K562 (cell line): Measurements from ENCODE around the gene PHOX2A. TPM values are rescaled to one million over a fixed set of nuclear protein-coding genes. Genes with fewer than 3 reads are reported as not detected.
"Not testable (repeated sequence)": the region's sequence is repeated elsewhere in the genome, so short reads cannot be mapped to it uniquely, and the experiment has no call there.

Experiments
- ATAC-seq: fragments of 200-7000 bp; cut with Tn5 transposase; 3 replicates; pipeline ENCODE4 v1.9.1; 2020; ENCODE audit warnings: moderate library complexity
- BruUV-seq: library from RNA; stranded (reverse); fragments of 400-500 nt; replicated peaks from 2 replicates; lab custom pipeline; 2021; lab: Mats Ljungman, UMichigan
- CTCF ChIA-PET: fragments of 300-600 bp; formaldehyde crosslinking; extraction: SDS; loops from one replicate; lab custom pipeline; 2021; ENCODE audit warnings: low intra/inter-chr PET ratio; lab: Yijun Ruan, JAX
- POLR2A ChIA-PET: fragments of 300-600, 350-650 bp; sonication (Branson Sonifier 250); formaldehyde crosslinking; extraction: SDS; loops from one replicate; lab custom pipeline; 2021; ENCODE audit warnings: antibody characterized with exemption, inconsistent platforms; lab: Yijun Ruan, JAX
- DNase-seq, 4 experiments: peaks; one replicate each; pipeline versions ENCODE4 v3.0.0 to v3.0.0-alpha.2; 2011 to 2018; ENCODE audit warnings: low spot score in 3 of 4, mixed read lengths in 3 of 4; ENCODE audit errors: extremely low read depth in 1 of 4
- FAIRE-seq: peaks from 2 replicates; lab custom pipeline; 2011; peaks lifted over from hg19 to GRCh38; lab: Jason Lieb, UNC
- H2AFZ ChIP-seq: 2 replicates; pipeline ENCODE4 v1.6.0; 2011; ENCODE audit warnings: low read depth, low read length, control low read depth, inconsistent platforms
- H3K27ac ChIP-seq: fragments of 200-600 bp; 3 replicates; pipeline ENCODE4 v1.8.0; 2011; ENCODE audit warnings: low read depth, mild to moderate bottlenecking, control low read depth, inconsistent platforms, low read length, moderate library complexity, mixed read lengths; ENCODE audit errors: extremely low read depth
- H3K27me3 ChIP-seq, 2 experiments: fragments of 300-600 bp in 1 of 2; 2 replicates in 1 of 2; 3 replicates in 1 of 2; pipeline versions ENCODE4 v1.6.0 to v1.8.0; 2011; ENCODE audit warnings: inconsistent platforms in 2 of 2, low read length in 2 of 2, mild to moderate bottlenecking in 1 of 2, mixed read lengths in 1 of 2, moderate library complexity in 1 of 2; ENCODE audit not compliant: control insufficient read depth in 2 of 2, insufficient read depth in 2 of 2
- H3K36me3 ChIP-seq: fragments of 300-600 bp; 3 replicates; pipeline ENCODE4 v1.8.0; 2011; ENCODE audit warnings: mild to moderate bottlenecking, low read length, inconsistent platforms; ENCODE audit not compliant: control insufficient read depth, insufficient read depth
- H3K4me1 ChIP-seq, 2 experiments: fragments of 200-600 bp in 1 of 2; replicated peaks in 1 of 2; 2 replicates in 1 of 2; 3 replicates in 1 of 2; pipeline versions ENCODE4 v1.5.1 to v1.8.0; 2011; ENCODE audit warnings: inconsistent platforms in 2 of 2, low read length in 2 of 2, mild to moderate bottlenecking in 1 of 2, mixed read lengths in 1 of 2, moderate library complexity in 1 of 2; ENCODE audit not compliant: control insufficient read depth in 2 of 2, insufficient read depth in 2 of 2
- H3K4me2 ChIP-seq: 2 replicates; pipeline ENCODE4 v1.6.1; 2011; ENCODE audit warnings: low read length, control low read depth, inconsistent platforms, mixed read lengths; ENCODE audit not compliant: insufficient read depth
- H3K4me3 ChIP-seq: fragments of 200-600 bp; sonication (generic), shearing (Covaris generic); 2 replicates; pipeline ENCODE4 v1.5.1; 2016; ENCODE audit warnings: control low read depth, inconsistent platforms
- H3K79me2 ChIP-seq: fragments of 200-600 bp; 3 replicates; pipeline ENCODE4 v1.8.0; 2011; ENCODE audit warnings: low read length, inconsistent platforms; ENCODE audit not compliant: control insufficient read depth, insufficient read depth
- H3K9ac ChIP-seq, 2 experiments: 2 replicates each; pipeline versions ENCODE4 v1.6.0 to v1.6.1; 2011; ENCODE audit warnings: low read depth in 2 of 2, low read length in 2 of 2, control low read depth in 1 of 2, inconsistent platforms in 1 of 2, mild to moderate bottlenecking in 1 of 2, mixed read lengths in 1 of 2; ENCODE audit not compliant: insufficient read depth in 1 of 2
- H3K9me1 ChIP-seq: one replicate; pipeline ENCODE4 v1.6.0; 2011; ENCODE audit warnings: inconsistent platforms, mild to moderate bottlenecking, low read length, moderate library complexity; ENCODE audit not compliant: control insufficient read depth, insufficient read depth
- H3K9me3 ChIP-seq: replicated peaks from 2 replicates; pipeline ENCODE4 v1.5.1; 2011; ENCODE audit warnings: low read depth, low read length, inconsistent platforms; ENCODE audit not compliant: control insufficient read depth, insufficient read depth
- H4K20me1 ChIP-seq: replicated peaks from 2 replicates; pipeline ENCODE4 v1.6.1; 2011; ENCODE audit warnings: low read length, inconsistent platforms, mixed read lengths; ENCODE audit not compliant: control insufficient read depth, insufficient read depth
- ARHGAP35 ChIP-seq: fragments of 450-650 bp; IDR thresholded peaks from 2 replicates; pipeline ENCODE4 v1.6.1; 2018; ENCODE audit not compliant: partially characterized antibody
- HDAC3 ChIP-seq: fragments of 450-650 bp; IDR thresholded peaks from 2 replicates; pipeline ENCODE4 v1.6.1; 2018; ENCODE audit warnings: borderline replicate concordance, mild to moderate bottlenecking, moderate library complexity; ENCODE audit not compliant: partially characterized antibody
- HMG20B ChIP-seq: fragments of 250-450 bp; sonication (Bioruptor Pico); IDR thresholded peaks from 2 replicates; pipeline ENCODE4 v1.5.0; 2021; ENCODE audit warnings: mild to moderate bottlenecking
- POLR2H ChIP-seq: IDR thresholded peaks from 2 replicates; pipeline ENCODE4 v1.6.1; 2016; ENCODE audit warnings: missing genetic modification characterization, low read depth, mild to moderate bottlenecking, control low read depth, missing compliant biosample characterization, moderate library complexity
- POU5F1 ChIP-seq: fragments of 150-350 bp; IDR thresholded peaks from 2 replicates; pipeline ENCODE4 v1.6.1; 2014; ENCODE audit warnings: borderline replicate concordance, low read length, low read depth, mild to moderate bottlenecking; ENCODE audit not compliant: partially characterized antibody
- SAFB ChIP-seq: fragments of 200-400 bp; formaldehyde crosslinking; IDR thresholded peaks from 2 replicates; pipeline ENCODE4 v1.6.1; 2017; ENCODE audit warnings: low read depth, low read length, borderline replicate concordance
- SIN3B ChIP-seq: fragments of 450-650 bp; IDR thresholded peaks from 2 replicates; pipeline ENCODE4 v1.6.1; 2017; ENCODE audit warnings: low read depth, mild to moderate bottlenecking, moderate library complexity
- SLC30A9 ChIP-seq: fragments of 250-450 bp; sonication (Bioruptor Pico); IDR thresholded peaks from 2 replicates; pipeline ENCODE4 v1.8.0; 2022; ENCODE audit warnings: mild to moderate bottlenecking, moderate library complexity
- SNRNP70 ChIP-seq: fragments of 200-400 bp; formaldehyde crosslinking; optimal IDR thresholded peaks from 2 replicates; pipeline ENCODE3; 2017; ENCODE audit warnings: low read depth, low read length
- ZNF551 ChIP-seq: fragments of 250-450 bp; sonication (Bioruptor Pico); IDR thresholded peaks from 2 replicates; pipeline ENCODE4 v1.5.0; 2021; ENCODE audit warnings: mild to moderate bottlenecking, moderate library complexity
- ZNF785 ChIP-seq: fragments of 250-450 bp; sonication (Bioruptor Pico); IDR thresholded peaks from 2 replicates; pipeline ENCODE4 v1.4.0; 2020; ENCODE audit warnings: mild to moderate bottlenecking
- WGBS: fragments of 100-300 bp; shearing (Covaris generic); methylation state at CpG from one replicate; pipeline ENCODE4 v1.1.6; 2016; ENCODE audit warnings: low coverage, mixed read lengths; ENCODE audit not compliant: insufficient coverage; ENCODE audit errors: missing lambda C conversion rate; 5-methylcytosine and 5-hydroxymethylcytosine counted together
- in situ Hi-C: fragments of 300-500 bp; cut with MboI; formaldehyde crosslinking; loops from 4 replicates; pipeline ENCODE4 v1.15.0; 2018; ENCODE audit warnings: inconsistent platforms, mixed read lengths
- intact Hi-C: fragments of 100-400 bp; cut with micrococcal nuclease; formaldehyde crosslinking; loops from 2 replicates; pipeline ENCODE4 v1.14.2; 2022
- polyA plus RNA-seq, 8 experiments: library from polyadenylated mRNA; depleted of rRNA in 4 of 8; stranded (reverse) in 5 of 8; unstranded in 3 of 8; fragments of >200 nt; fragmentation: Nextera tagmentation in 2 of 8; fragmentation: Illumina TruSeq in 1 of 8; extraction: Ambion mirVana in 2 of 8; extraction: Trizol in 1 of 8; gene quantifications; 2 replicates each; pipeline versions ENCODE4 v1.2.1 to v1.2.3, GENCODE V29; 2011 to 2014; ENCODE audit warnings: inconsistent platforms in 1 of 8, missing spikeins in 1 of 8
- total RNA-seq, 7 experiments: library from RNA; depleted of rRNA in 6 of 7; stranded (reverse); fragments of >200 nt in 6 of 7; fragmentation: Illumina TruSeq in 2 of 7; extraction: Trizol in 2 of 7; gene quantifications; 2 replicates each; pipeline versions ENCODE4 v1.2.1 to v1.2.3, GENCODE V29; 2011 to 2021; ENCODE audit warnings: low replicate concordance in 1 of 7
- TF ChIP-seq, protein P1 (sequence below): fragments of 450-650 bp; formaldehyde crosslinking; IDR thresholded peaks from 2 replicates; pipeline ENCODE4 v1.4.0; 2022; ENCODE audit warnings: missing genetic modification characterization

The PHOX2A gene
- total and polyA plus RNA-seq, 9 of the 15 experiments (the other 6 are each of a cell fraction or from before 2014, with no cell fraction given), result not detected

DNA sequence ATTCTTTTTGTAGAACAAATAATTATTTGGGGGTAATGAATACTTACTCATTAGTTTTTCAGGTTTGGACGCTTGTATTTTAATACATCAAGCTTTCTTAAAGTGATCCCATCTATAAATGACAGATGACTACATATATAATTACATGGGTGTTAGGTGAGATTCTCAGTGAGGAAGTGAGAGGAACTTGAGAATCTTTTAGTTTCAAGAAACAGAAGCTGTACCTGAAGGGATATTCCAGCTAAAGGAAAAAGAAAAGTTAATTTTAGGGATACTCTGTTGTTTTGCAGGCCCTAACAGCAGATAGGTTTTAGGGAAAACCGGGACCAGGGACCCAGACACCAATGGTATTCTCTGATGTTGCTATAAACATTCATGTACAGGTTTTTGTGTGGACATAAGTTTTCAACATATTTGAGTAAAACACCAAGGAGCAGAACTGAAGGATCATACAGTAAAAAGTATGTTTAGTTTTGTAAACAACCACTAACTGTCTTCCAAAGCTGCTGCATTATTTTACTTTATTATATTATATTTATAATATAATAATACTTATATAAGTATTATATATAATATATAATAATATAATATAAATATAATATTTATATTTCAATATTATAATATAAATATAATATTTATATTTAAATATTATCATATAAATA, 24.1 kb upstream of the PHOX2A start (continued):
- TF ChIP-seq SAFB (no peak), POU5F1 (no peak)

DNA sequence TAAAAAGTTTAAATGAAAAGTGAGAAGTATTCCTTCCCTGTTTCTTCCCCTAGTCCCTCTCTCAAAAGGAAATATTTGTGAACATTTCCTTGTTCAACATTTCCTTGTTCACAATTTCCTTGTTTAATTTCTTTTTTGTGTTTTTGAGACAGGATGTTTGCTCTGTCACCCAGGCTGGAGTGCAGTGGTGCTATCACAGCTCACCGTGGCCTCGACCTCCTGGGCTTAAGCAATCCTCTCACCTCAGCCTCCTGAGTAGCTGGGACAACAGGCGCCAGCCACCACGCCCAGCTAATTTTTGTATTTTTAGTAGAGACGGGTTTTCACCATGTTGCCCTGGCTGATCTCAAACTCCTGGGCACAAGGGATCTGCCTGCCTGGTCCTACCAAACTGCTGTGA, 23.0 kb upstream of the PHOX2A start:
- H3K9me3 ChIP-seq, FAIRE-seq, intact Hi-C loops, ATAC-seq, H3K9me1 ChIP-seq, H3K4me3 ChIP-seq, H3K36me3 ChIP-seq, H2AFZ ChIP-seq, H3K4me1 ChIP-seq, H3K9ac ChIP-seq, DNase-seq, in situ Hi-C loops, BruUV-seq, H3K4me2 ChIP-seq, H3K27ac ChIP-seq, CTCF ChIA-PET, H4K20me1 ChIP-seq, H3K27me3 ChIP-seq, H3K79me2 ChIP-seq: not testable (repeated sequence)
- POLR2A ChIA-PET, result interaction anchor here (0.9 to 1.2 kb wide), 2 partner anchors 10 to 15 kb away, joined by 3 read pairs; no protein-coding TSS in a partner anchor
- WGBS, result 11% methylated on average over 5 of the region's 5 CpGs

DNA sequence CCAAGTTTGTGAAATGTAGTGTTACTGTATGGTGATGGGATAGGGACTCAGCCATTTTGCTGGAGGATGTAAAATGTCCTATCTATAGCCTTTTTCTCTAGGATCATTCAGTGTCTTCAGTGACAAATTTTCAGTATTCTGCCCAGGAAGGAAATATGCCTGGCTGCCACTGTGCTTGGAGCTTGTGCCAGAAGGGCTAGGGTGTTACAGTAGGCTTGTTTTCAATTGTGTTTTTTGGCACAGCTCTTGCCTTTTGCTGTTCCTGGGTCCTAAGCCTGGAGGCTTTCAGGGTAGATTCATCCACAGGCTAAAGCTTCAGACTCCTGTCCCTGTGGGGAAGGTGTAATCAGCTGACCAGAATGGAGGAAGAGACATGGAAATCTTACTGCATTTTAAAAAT, 22.0 kb upstream of the PHOX2A start:
- no peaks in the 10 kb centered on the region for H3K9me3 ChIP-seq
- no TSS peak for BruUV-seq
- ATAC-seq (no peak), FAIRE-seq (no peak), DNase-seq (no peak)
- H3K4me1 ChIP-seq, result peaks cover 0 to 4% of the 10 kb centered on the region in 2 experiments; a peak in 1 of 5 replicates
- H3K4me2 ChIP-seq, result no peak overlapping the region
- no peaks in the 10 kb centered on the region for H4K20me1 ChIP-seq
- H3K9me1 ChIP-seq, result no peaks in the 10 kb centered on the region
- CTCF ChIA-PET, result no interaction called here
- H2AFZ ChIP-seq, result no peak overlapping the region
- no peak overlapping the region for H3K4me3 ChIP-seq
- no peak overlapping the region for H3K9ac ChIP-seq
- POLR2A ChIA-PET, result interaction anchor here (1.2 kb wide), 1 partner anchor 11 kb away, joined by 7 read pairs; no protein-coding TSS in a partner anchor
- in situ Hi-C loops (no loop called here), intact Hi-C loops (no loop called here)
- no peaks in the 10 kb centered on the region; a peak in 1 of 5 replicates for H3K27me3 ChIP-seq
- no peak overlapping the region for H3K27ac ChIP-seq
- no peaks in the 10 kb centered on the region for H3K36me3 ChIP-seq
- no peaks in the 10 kb centered on the region for H3K79me2 ChIP-seq
- TF ChIP-seq, protein P1, sequence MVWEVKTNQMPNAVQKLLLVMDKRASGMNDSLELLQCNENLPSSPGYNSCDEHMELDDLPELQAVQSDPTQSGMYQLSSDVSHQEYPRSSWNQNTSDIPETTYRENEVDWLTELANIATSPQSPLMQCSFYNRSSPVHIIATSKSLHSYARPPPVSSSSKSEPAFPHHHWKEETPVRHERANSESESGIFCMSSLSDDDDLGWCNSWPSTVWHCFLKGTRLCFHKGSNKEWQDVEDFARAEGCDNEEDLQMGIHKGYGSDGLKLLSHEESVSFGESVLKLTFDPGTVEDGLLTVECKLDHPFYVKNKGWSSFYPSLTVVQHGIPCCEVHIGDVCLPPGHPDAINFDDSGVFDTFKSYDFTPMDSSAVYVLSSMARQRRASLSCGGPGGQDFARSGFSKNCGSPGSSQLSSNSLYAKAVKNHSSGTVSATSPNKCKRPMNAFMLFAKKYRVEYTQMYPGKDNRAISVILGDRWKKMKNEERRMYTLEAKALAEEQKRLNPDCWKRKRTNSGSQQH (CRISPR knock-in tag), result no peak
- TF ChIP-seq ZNF785 (CRISPR knock-in tag), result no peak
- no peak for TF ChIP-seq SLC30A9 (CRISPR knock-in tag)
- no peak for TF ChIP-seq ZNF551 (CRISPR knock-in tag)
- no peak for TF ChIP-seq HMG20B (CRISPR knock-in tag)
- TF ChIP-seq SIN3B, result no peak
- TF ChIP-seq POLR2H, result no peak
- TF ChIP-seq HDAC3, result no peak
- no peak for TF ChIP-seq ARHGAP35
- no peak for TF ChIP-seq SNRNP70
